D721Med (cell line): ENCODE data around the gene NAV2.

Source experiments
- DNase-seq: peaks from one replicate; pipeline ENCODE4 v3.0.0; 2011; ENCODE audit warnings: low spot score; ENCODE audit not compliant: insufficient read length
- FAIRE-seq: peaks from 2 replicates; lab custom pipeline; 2011; peaks lifted over from hg19 to GRCh38; lab: Jason Lieb, UNC
- TF ChIP-seq, protein P1 (sequence below): IDR thresholded peaks from 2 replicates; pipeline ENCODE4 v1.5.1; 2012; ENCODE audit warnings: mild to moderate bottlenecking, control low read depth; ENCODE audit not compliant: insufficient read depth; ENCODE audit errors: missing control alignments

Gene NAV2

DNA sequence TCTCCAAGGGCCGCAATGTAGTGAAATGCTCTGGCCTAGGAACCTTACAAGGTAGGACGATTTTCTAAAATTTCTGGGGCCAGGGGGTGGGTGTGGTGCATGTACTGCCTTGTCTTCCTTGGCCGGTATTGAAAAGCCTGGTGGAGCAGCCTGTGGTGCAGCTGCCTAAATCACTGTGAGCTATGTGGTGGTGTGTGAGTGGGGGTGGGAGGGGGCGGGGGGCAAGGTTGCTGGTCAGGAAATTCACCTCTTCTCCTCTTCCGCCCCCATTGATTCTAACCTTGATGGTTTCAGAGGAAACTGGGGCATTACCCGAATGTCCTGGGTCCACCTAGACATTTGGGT is 310.4 kb downstream of the NAV2 start:
- DNase-seq (no peak), FAIRE-seq (no peak)

DNA sequence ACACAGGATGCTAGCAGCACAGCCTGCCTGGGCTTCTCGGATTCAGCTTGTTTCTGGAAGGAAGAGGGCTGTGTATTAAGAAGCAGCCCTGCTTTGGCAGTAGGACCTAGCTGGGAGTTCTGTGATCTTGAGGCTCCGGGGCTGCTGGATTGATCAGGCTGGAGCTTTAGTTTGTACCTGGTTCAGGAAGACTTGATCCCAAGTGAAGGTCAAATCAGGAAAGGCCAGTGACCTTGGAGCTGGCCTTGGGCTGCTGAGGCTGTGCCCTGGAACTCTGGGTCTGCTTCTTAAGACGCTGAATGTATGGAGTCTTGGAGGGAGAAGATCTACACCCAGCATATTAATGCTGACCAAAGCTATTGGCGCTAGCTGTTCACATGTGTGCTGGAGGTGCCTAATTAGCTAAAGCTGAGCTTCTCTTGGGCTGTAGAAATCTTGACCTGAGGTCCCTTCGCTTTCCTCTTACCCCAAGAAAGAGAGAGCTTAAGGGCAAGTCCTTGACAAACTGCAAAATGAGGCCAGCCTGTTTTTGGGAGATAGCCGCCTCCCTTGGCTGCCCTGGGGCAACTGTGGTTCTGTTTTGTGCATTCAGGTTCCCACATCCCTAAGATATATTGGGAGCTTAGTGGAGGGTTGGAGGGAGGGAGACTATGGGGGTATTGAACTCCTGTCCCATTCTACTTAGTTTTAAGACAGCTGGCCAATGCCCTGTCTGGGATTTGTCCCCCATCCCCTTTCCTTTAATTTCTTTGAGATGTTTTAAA is 311.7 kb downstream of the NAV2 start:
- FAIRE-seq (no peak), DNase-seq (no peak)

More for the DNA sequence above, 310.4 kb downstream of the NAV2 start:
- TF ChIP-seq, protein P1, sequence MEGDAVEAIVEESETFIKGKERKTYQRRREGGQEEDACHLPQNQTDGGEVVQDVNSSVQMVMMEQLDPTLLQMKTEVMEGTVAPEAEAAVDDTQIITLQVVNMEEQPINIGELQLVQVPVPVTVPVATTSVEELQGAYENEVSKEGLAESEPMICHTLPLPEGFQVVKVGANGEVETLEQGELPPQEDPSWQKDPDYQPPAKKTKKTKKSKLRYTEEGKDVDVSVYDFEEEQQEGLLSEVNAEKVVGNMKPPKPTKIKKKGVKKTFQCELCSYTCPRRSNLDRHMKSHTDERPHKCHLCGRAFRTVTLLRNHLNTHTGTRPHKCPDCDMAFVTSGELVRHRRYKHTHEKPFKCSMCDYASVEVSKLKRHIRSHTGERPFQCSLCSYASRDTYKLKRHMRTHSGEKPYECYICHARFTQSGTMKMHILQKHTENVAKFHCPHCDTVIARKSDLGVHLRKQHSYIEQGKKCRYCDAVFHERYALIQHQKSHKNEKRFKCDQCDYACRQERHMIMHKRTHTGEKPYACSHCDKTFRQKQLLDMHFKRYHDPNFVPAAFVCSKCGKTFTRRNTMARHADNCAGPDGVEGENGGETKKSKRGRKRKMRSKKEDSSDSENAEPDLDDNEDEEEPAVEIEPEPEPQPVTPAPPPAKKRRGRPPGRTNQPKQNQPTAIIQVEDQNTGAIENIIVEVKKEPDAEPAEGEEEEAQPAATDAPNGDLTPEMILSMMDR, result no peak

DNA sequence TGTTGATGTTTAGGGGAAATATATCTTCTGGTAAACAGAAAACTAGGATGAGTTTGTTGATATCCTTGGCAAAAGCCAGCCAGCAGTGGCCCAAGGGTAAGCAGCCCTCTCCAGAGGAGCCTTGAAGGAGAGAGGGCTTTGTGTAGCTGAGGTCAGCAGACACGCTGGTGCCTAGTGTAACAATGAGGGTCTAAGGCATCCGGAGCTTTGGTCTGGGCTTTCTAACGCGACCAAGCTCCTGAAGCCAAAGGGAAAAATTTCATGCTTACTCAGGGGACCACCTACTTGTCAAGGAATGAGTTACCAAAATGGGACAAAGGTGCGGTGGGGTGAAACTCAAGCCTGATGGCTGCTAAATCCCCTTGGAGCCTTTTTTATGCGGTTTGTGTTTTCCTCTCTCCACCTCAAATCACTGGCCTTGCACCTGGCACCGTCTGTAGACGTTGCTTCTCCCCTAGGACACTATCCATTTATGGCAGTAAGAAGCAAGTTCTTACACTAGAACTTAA is 312.7 kb downstream of the NAV2 start:
- DNase-seq (no peak), FAIRE-seq (no peak)
- TF ChIP-seq, protein P1, result no peak

More for the DNA sequence above, 311.7 kb downstream of the NAV2 start:
- TF ChIP-seq, protein P1, result no peak

DNA sequence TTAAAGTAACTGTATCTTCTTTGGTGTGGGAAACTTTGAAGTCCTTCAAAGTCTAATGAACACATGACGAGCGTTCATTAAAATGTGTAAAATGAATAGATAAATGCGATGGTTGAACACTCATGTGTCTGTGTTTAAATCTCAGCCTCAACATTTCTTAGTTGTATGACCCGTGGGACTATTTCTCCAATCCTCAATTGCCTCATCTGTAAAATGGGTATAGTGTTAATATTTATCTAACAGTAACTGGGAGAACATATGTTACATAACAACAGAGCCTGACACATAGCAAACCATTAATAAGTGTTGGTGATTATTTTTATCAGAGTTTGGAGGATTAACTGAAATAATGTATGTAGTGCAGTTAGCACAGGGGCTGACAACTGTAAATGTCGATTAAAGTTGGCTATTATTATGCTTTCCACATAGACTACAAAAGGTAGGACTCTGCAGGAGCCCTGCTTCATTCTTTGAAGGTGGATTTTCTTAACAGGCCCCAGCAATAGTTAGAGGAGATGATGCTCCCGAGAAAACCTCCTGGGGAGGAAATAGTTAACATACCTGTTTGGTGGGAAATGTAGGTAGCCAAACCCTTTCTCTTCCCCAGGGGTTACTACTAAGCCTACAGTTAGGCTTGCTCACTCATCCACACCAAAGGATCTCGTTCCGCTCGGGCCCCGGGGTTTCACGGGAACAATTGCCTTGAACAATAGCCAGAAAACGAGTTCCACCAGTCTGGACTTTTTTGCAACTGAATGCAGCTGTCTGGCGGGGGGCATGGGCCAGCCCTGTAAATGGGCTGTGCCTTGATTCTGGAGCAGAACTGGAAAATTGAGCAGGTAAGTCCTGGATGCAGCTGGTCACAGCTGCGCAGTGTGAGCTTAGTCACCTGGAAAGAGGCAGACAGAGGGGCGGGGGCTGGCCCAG is 314.3 kb downstream of the NAV2 start:
- FAIRE-seq (no peak), DNase-seq (no peak)
- TF ChIP-seq, protein P1, result no peak

DNA sequence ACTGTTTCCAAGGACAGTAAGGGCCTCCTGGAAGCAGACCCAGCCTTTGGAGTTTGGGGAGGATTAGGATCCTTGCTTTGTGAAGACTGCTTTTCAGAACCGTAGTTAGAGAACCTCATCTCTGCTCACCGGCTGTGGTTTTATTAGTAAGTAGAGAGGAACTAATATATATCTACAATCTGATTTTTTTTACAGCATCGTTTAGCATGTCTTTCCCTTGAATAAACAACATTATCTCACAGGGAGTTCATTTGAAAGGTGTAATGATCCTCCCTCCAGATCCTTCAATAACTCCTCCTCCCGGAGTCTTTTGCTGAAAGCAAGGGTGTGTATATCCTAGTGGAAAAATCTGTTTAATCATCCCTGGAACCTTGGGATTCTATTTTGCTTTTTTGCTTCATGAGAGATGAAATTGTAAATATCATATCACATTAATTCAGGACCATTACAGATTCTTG is 314.9 kb downstream of the NAV2 start:
- DNase-seq, result no peak
- TF ChIP-seq, protein P1, result no peak
- no peak for FAIRE-seq

DNA sequence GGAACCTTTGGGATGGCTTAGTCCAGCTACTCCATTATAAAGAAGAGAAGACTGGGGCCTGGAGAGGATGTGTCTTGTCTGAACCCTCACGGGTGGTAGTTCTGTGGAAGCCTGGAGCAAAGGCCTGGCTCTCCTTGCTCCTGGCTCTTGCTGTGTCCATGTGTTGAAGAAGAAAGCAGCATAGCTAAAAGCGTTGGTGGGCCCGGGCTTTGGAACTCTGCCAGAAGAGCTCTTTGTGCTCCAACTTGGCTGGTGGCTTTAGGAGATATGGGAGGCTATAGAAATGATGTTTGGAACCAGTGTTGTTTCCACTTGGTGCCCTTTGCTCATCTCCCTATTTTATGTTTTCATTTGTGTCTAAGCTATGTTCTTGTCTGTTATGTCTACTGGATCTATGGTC is 316.6 kb downstream of the NAV2 start:
- TF ChIP-seq, protein P1, result no peak
- DNase-seq (no peak), FAIRE-seq (no peak)
